Ectodermal cell (in vitro differentiated cells): Measurements from ENCODE around the gene FNDC3B.

ENCODE experiments used
- H3K27ac ChIP-seq: 2 replicates; pipeline ENCODE4 v1.7.0; 2013; ENCODE audit warnings: mild to moderate bottlenecking, low read depth, low read length; ENCODE audit not compliant: insufficient read depth, poor library complexity, severe bottlenecking
- H3K27me3 ChIP-seq: 2 replicates; pipeline ENCODE4 v1.7.0; 2013; ENCODE audit warnings: mild to moderate bottlenecking, low read length; ENCODE audit not compliant: insufficient read depth, control insufficient read depth, poor library complexity, severe bottlenecking
- H3K36me3 ChIP-seq: one replicate; pipeline ENCODE4 v1.7.0; 2013; ENCODE audit warnings: low read length; ENCODE audit not compliant: control insufficient read depth, insufficient read depth
- H3K4me1 ChIP-seq: one replicate; pipeline ENCODE4 v1.7.0; 2013; ENCODE audit warnings: low read length; ENCODE audit not compliant: control insufficient read depth, insufficient read depth
- H3K4me3 ChIP-seq: 2 replicates; pipeline ENCODE4 v1.7.0; 2013; ENCODE audit warnings: low read depth, low read length, control low read depth; ENCODE audit not compliant: insufficient read depth
- H3K9me3 ChIP-seq: 2 replicates; pipeline ENCODE4 v1.7.0; 2013; ENCODE audit warnings: mild to moderate bottlenecking, low read length, moderate library complexity; ENCODE audit not compliant: control insufficient read depth
- WGBS, 2 experiments: methylation state at CpG; one replicate each; pipeline ENCODE4 v1.1.7; 2013; ENCODE audit warnings: missing lambda C conversion rate in 2 of 2; 5-methylcytosine and 5-hydroxymethylcytosine counted together

The FNDC3B gene

GRCh38 chr3:172198428-172198827 lies 159.1 kb downstream of the FNDC3B start:
- Histone ChIP-seq H3K4me1 (peaks cover 17% of the 10 kb centered on the region), H3K27me3 (no peaks in the 10 kb centered on the region), H3K9me3 (no peaks in the 10 kb centered on the region), H3K4me3 (no peak overlapping the region), H3K27ac (no peak overlapping the region), H3K36me3 (no peaks in the 10 kb centered on the region)
- WGBS, 2 experiments = 96 to 99% methylated on average over 3 of the region's 3 CpGs

- H3K36me3 ChIP-seq = no peaks in the 10 kb centered on the region
- H3K4me1 ChIP-seq = peaks cover 27% of the 10 kb centered on the region
- H3K27me3 ChIP-seq = no peaks in the 10 kb centered on the region
- H3K4me3 ChIP-seq = no peak overlapping the region
- H3K27ac ChIP-seq = no peak overlapping the region
- 95 to 97% methylated on average over 7 of the region's 7 CpGs for WGBS, 2 experiments
- no peaks in the 10 kb centered on the region for H3K9me3 ChIP-seq
These were observed 160.5 kb downstream of the FNDC3B start for GRCh38 chr3:172199850-172200369.

GRCh38 chr3:172201136-172201869 lies 161.9 kb downstream of the FNDC3B start:
- Histone ChIP-seq H3K9me3 (no peaks in the 10 kb centered on the region), H3K27ac (no peak overlapping the region), H3K4me1 (peaks cover 19% of the 10 kb centered on the region), H3K4me3 (no peak overlapping the region), H3K36me3 (no peaks in the 10 kb centered on the region), H3K27me3 (no peaks in the 10 kb centered on the region)
- 94 to 95% methylated on average over 11 of the region's 11 CpGs for WGBS, 2 experiments

GRCh38 chr3:172201870-172202236 lies 162.5 kb downstream of the FNDC3B start:
- Histone ChIP-seq H3K4me1 (peaks cover 19% of the 10 kb centered on the region), H3K4me3 (no peak overlapping the region), H3K27me3 (no peaks in the 10 kb centered on the region), H3K27ac (no peak overlapping the region), H3K36me3 (no peaks in the 10 kb centered on the region), H3K9me3 (no peaks in the 10 kb centered on the region)
- WGBS, 2 experiments = 84 to 92% methylated on average over 2 of the region's 3 CpGs

- 88 to 97% methylated on average over 2 to 3 of the region's 3 CpGs for WGBS, 2 experiments
- Histone ChIP-seq H3K9me3 (no peaks in the 10 kb centered on the region), H3K27ac (no peak overlapping the region), H3K36me3 (no peaks in the 10 kb centered on the region), H3K27me3 (no peaks in the 10 kb centered on the region), H3K4me3 (no peak overlapping the region), H3K4me1 (peaks cover 19% of the 10 kb centered on the region)
These were observed 163.4 kb downstream of the FNDC3B start for GRCh38 chr3:172202797-172203196.

GRCh38 chr3:172203522-172204258 lies 164.3 kb downstream of the FNDC3B start:
- Histone ChIP-seq H3K4me3 (no peak overlapping the region), H3K27me3 (no peaks in the 10 kb centered on the region), H3K4me1 (peaks cover 19% of the 10 kb centered on the region), H3K36me3 (no peaks in the 10 kb centered on the region), H3K27ac (peak overlapping the region; percentile 72), H3K9me3 (no peaks in the 10 kb centered on the region)
- 54 to 61% methylated on average over 9 of the region's 9 CpGs for WGBS, 2 experiments

GRCh38 chr3:172204716-172205115 lies 165.3 kb downstream of the FNDC3B start:
- Histone ChIP-seq H3K9me3 (no peaks in the 10 kb centered on the region), H3K27me3 (no peaks in the 10 kb centered on the region), H3K27ac (no peak overlapping the region), H3K4me1 (peaks cover 23% of the 10 kb centered on the region), H3K4me3 (no peak overlapping the region), H3K36me3 (no peaks in the 10 kb centered on the region)
- 94 to 98% methylated on average over 5 of the region's 5 CpGs for WGBS, 2 experiments

GRCh38 chr3:172208586-172209332 lies 169.4 kb downstream of the FNDC3B start:
- Histone ChIP-seq H3K4me1 (peaks cover 9% of the 10 kb centered on the region), H3K36me3 (no peaks in the 10 kb centered on the region), H3K27ac (no peak overlapping the region), H3K27me3 (no peaks in the 10 kb centered on the region), H3K4me3 (no peak overlapping the region), H3K9me3 (no peaks in the 10 kb centered on the region)
- 83% methylated on average over 20 of the region's 20 CpGs for WGBS, 2 experiments

GRCh38 chr3:172209333-172210321 lies 170.2 kb downstream of the FNDC3B start:
- H3K9me3 ChIP-seq = no peaks in the 10 kb centered on the region
- H3K27me3 ChIP-seq = no peaks in the 10 kb centered on the region
- no peak overlapping the region for H3K4me3 ChIP-seq
- WGBS, 2 experiments = 92 to 94% methylated on average over 28 of the region's 28 CpGs
- no peaks in the 10 kb centered on the region for H3K36me3 ChIP-seq
- no peak overlapping the region for H3K27ac ChIP-seq
- H3K4me1 ChIP-seq = peaks cover 3% of the 10 kb centered on the region
